Muscle layer of colon (tissue), 2 donors: ENCODE results near the gene MTG2.

Experiments
- H3K27ac ChIP-seq: one replicate; pipeline ENCODE4 v1.7.0; 2013; ENCODE audit warnings: low read depth, mild to moderate bottlenecking, low read length, moderate library complexity
- H3K27me3 ChIP-seq, 2 donors: one replicate each; pipeline ENCODE4 v1.7.0; 2013; ENCODE audit warnings: low read length in 2 of 2, mild to moderate bottlenecking in 2 of 2; ENCODE audit not compliant: insufficient read depth in 2 of 2, control insufficient read depth in 1 of 2
- H3K36me3 ChIP-seq: one replicate; pipeline ENCODE4 v1.7.0; 2013; ENCODE audit warnings: mild to moderate bottlenecking, low read length; ENCODE audit not compliant: insufficient read depth
- H3K4me1 ChIP-seq: one replicate; pipeline ENCODE4 v1.7.0; 2013; ENCODE audit warnings: mild to moderate bottlenecking, low read length; ENCODE audit not compliant: insufficient read depth
- H3K4me3 ChIP-seq, 2 donors: one replicate each; pipeline ENCODE4 v1.7.0; 2013; ENCODE audit warnings: low read length in 2 of 2, low read depth in 1 of 2, mild to moderate bottlenecking in 1 of 2, moderate library complexity in 1 of 2
- H3K9ac ChIP-seq: one replicate; pipeline ENCODE4 v1.7.0; 2013; ENCODE audit warnings: low read length
- H3K9me3 ChIP-seq: one replicate; pipeline ENCODE4 v1.7.0; 2013; ENCODE audit warnings: mild to moderate bottlenecking, low read length
- donor health status: abdominal sarcoma.
- donor health status: Adenocarcinoma of cecum.

The MTG2 gene

DNA sequence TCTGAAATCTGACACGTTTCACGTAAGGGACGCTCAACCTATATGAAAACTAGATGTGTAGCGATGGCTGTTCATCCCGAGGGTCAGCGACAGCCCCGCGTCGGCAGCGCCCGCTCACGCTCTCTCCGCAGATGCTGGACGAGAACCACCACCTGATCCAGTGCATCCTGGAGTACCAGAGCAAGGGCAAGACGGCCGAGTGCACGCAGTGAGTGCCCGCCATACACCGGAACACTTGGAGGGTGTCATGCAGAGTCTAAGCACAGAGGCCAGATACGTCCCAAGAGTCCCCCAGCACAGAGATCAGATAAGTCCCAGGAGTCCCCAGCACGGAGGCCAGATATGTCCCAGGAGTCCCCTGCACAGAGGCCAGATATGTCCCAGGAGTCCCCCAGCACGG is 24.3 kb upstream of the MTG2 start:
- no peak overlapping the region for H3K4me3 ChIP-seq
- H3K9ac ChIP-seq, result no peak overlapping the region
- no peaks in the 10 kb centered on the region for H3K4me1 ChIP-seq
- no peaks in the 10 kb centered on the region for H3K27me3 ChIP-seq
- H3K36me3 ChIP-seq, result peaks cover 27% of the 10 kb centered on the region
- H3K9me3 ChIP-seq, result no peaks in the 10 kb centered on the region
- no peak overlapping the region for H3K27ac ChIP-seq

DNA sequence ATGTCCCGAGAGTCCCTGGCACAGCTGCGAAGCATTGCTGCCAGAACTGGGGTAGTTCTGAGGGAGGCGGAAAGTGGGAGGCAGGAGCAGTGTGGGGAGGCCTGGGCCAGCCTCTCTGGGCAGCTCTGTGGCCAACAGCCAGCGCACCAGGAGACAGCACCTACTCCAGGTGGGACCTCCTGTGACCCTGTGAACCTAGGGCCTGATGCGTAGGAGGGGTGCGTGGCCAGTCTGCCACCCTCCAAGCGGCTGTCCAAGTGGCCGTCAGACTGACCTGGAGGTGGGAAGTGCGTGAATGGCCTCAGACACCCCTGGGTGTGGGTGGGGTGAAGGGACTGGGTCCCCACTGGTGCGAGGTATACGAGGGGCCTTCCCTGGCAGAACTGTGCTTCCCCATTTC is 23.8 kb upstream of the MTG2 start:
- Histone ChIP-seq H3K4me1 (no peaks in the 10 kb centered on the region), H3K36me3 (peaks cover 30% of the 10 kb centered on the region), H3K4me3 (no peak overlapping the region), H3K9ac (no peak overlapping the region), H3K27me3 (no peaks in the 10 kb centered on the region), H3K9me3 (no peaks in the 10 kb centered on the region), H3K27ac (no peak overlapping the region)

DNA sequence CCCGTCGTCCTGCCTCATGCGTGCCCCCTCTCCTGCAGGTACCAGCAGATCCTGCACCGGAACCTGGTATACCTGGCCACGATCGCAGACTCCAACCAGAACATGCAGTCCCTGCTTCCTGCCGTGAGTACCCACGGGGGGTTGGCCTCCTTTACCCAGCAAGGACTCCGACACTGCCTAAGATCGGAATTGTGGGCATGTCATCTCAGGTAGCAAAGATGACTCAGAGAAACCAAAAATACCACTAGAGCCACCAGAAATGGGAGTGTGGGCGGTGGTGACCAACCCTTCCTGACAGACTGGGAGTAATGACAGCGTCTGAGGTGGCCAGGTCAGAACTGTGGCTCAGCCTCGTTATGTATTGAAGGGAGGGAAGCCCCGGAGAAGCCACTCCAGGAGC is 23.0 kb upstream of the MTG2 start:
- Histone ChIP-seq H3K27ac (no peak overlapping the region), H3K4me3 (no peak overlapping the region), H3K9ac (no peak overlapping the region), H3K36me3 (peaks cover 35% of the 10 kb centered on the region), H3K9me3 (no peaks in the 10 kb centered on the region), H3K27me3 (no peaks in the 10 kb centered on the region), H3K4me1 (no peaks in the 10 kb centered on the region)

DNA sequence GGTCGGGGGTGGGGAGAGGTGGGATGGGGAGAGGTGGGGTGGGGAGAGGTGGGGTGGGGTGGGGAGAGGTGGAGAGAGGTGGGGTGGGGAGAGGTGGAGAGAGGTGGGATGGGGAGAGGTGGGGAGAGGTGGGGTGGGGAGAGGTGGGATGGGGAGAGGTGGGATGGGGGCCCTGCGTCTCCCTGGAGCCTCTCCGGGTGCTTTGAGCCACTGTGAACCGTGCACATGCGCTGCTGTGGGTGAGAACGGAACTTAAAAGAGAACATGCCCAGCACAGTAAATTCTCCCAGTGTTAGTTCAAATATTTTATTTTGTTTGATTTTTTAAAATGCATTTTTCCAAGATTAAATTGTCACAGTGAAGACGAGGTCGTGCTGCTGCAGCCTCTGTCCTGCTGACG is 22.6 kb upstream of the MTG2 start:
- Histone ChIP-seq H3K27ac (no peak overlapping the region), H3K9ac (no peak overlapping the region), H3K4me3 (no peak overlapping the region), H3K27me3 (no peaks in the 10 kb centered on the region), H3K4me1 (no peaks in the 10 kb centered on the region), H3K36me3 (peaks cover 39% of the 10 kb centered on the region), H3K9me3 (no peaks in the 10 kb centered on the region)

DNA sequence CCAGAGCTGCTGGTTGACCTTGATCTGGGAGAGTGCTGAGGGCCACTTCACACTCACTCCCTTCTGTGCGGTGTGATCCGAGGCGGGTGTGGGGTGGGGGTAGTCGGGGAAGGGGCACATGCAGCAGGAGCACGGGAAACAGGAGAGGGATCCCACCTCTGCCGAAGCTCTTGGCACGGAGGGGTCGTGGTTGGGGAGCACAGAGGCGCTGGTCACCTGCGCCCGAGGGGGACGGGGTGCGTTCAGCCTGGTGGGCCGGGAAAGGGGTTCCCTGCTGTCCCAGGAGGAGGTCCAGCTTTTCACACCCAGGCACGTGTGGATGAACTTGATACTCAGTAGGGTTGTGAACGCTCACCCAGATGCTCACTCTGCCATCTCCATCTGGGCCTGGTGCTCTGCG is 22.0 kb upstream of the MTG2 start:
- Histone ChIP-seq H3K4me3 (no peak overlapping the region), H3K27me3 (no peaks in the 10 kb centered on the region), H3K9ac (no peak overlapping the region), H3K9me3 (no peaks in the 10 kb centered on the region), H3K4me1 (no peaks in the 10 kb centered on the region), H3K27ac (no peak overlapping the region), H3K36me3 (peaks cover 45% of the 10 kb centered on the region)

DNA sequence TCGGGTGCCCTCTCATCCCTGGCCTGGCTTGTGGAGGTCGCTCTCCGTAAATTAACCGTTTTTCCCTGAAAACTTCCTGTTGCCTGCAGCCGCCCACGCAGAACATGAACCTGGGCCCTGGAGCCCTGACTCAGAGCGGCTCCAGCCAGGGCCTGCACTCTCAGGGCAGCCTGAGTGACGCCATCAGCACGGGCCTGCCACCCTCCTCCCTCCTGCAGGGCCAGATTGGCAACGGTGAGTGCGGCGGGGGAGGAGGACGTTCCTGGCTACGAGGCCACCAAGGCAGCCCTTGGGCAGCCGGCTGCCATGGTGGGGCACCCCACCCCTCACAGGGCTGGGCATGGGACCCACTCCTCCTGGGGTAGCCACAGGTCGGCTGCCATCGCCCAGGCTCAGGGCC is 21.5 kb upstream of the MTG2 start:
- Histone ChIP-seq H3K36me3 (peaks cover 49% of the 10 kb centered on the region), H3K27ac (no peak overlapping the region), H3K4me3 (no peak overlapping the region), H3K4me1 (no peaks in the 10 kb centered on the region), H3K9ac (no peak overlapping the region), H3K9me3 (no peaks in the 10 kb centered on the region), H3K27me3 (no peaks in the 10 kb centered on the region)

DNA sequence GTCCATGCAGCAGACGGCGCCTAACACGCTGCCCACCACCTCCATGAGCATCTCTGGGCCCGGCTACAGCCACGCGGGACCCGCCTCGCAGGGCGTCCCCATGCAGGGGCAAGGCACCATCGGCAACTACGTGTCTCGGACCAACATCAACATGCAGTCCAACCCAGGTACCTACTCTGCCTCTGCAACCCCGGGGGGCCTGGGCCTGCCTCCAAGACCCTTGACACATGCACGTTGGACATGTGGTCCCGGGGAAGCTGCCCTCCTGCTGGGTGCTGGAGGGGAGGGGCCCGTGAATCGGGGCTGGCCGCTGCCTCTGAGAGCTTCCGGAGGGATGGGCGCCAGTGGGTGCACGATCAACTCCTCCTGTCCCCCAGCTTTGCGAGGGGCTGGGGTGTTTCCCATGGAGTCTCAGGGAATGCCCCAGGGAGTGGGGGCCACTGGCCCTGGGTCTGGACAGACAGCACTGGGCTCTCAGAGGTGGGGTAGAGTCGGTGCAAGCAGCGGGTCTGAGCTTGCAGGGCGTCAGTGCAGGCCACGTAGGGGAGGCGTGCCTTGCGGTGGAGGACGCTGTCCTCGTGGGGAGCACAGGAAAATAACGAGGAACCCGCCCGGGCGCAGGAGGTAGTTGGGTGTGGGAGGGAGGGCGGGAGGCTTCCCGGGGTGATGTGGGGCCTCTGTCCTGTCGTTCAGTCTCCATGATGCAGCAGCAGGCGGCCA is 19.9 kb upstream of the MTG2 start:
- Histone ChIP-seq H3K27ac (no peak overlapping the region), H3K9ac (no peak overlapping the region), H3K9me3 (no peaks in the 10 kb centered on the region), H3K4me1 (no peaks in the 10 kb centered on the region), H3K27me3 (no peaks in the 10 kb centered on the region), H3K4me3 (no peak overlapping the region), H3K36me3 (peaks cover 50% of the 10 kb centered on the region)

DNA sequence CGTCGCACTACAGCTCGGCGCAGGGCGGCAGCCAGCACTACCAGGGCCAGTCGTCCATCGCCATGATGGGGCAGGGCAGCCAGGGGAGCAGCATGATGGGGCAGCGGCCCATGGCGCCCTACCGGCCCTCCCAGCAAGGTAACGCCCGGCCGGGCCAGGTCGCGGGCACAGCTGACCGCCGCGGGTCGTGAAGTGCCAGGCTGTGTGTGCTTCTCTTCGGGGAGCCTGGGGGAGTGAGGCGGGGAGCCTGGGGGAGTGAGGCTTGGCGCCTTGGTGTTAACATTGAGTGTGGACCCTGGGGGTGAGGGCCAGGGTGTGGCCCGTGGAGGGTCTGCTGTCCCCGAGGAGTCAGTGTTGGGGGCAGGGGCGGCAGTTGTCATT is 19.4 kb upstream of the MTG2 start:
- H3K4me3 ChIP-seq, result no peak overlapping the region
- peaks cover 54% of the 10 kb centered on the region for H3K36me3 ChIP-seq
- no peaks in the 10 kb centered on the region for H3K9me3 ChIP-seq
- H3K4me1 ChIP-seq, result no peaks in the 10 kb centered on the region
- no peak overlapping the region for H3K27ac ChIP-seq
- no peak overlapping the region for H3K9ac ChIP-seq
- H3K27me3 ChIP-seq, result no peaks in the 10 kb centered on the region

DNA sequence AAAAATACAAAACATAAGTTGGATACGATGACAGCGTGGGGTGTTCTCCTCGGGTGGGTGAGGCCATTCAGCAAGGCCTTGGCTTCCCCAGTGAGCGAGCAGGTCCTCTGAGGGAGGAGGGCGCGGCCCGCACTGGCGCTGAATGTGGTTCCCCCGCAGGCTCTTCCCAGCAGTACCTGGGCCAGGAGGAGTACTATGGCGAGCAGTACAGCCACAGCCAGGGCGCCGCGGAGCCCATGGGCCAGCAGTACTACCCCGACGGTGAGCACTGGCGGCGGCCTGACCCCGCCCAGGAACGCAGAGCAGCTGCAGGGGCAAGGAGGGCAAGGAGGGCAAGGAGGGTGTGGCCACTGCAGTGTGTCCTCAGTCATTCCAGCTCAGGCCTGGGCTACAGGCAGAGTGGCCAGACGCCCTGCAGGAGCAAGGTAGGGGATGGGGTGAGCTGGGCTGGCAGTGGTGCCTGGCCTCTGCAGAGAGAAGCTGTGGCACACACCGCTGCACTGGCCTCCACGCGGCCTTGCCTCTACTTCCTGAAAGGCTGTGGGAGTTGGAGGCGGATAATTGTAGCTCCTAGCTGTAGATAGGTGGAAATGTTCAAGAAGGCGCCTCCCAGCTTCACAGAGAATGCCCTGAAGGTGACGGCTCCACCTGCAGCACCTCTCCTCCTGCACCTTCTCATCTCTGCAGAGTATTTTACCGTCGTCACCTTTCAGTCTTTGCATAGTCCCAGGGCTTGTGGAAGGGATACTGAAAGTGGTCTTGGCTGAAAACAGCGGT is 18.7 kb upstream of the MTG2 start:
- Histone ChIP-seq H3K27me3 (no peaks in the 10 kb centered on the region), H3K27ac (no peak overlapping the region), H3K36me3 (peaks cover 54% of the 10 kb centered on the region), H3K4me3 (no peak overlapping the region), H3K4me1 (no peaks in the 10 kb centered on the region), H3K9ac (no peak overlapping the region), H3K9me3 (no peaks in the 10 kb centered on the region)

DNA sequence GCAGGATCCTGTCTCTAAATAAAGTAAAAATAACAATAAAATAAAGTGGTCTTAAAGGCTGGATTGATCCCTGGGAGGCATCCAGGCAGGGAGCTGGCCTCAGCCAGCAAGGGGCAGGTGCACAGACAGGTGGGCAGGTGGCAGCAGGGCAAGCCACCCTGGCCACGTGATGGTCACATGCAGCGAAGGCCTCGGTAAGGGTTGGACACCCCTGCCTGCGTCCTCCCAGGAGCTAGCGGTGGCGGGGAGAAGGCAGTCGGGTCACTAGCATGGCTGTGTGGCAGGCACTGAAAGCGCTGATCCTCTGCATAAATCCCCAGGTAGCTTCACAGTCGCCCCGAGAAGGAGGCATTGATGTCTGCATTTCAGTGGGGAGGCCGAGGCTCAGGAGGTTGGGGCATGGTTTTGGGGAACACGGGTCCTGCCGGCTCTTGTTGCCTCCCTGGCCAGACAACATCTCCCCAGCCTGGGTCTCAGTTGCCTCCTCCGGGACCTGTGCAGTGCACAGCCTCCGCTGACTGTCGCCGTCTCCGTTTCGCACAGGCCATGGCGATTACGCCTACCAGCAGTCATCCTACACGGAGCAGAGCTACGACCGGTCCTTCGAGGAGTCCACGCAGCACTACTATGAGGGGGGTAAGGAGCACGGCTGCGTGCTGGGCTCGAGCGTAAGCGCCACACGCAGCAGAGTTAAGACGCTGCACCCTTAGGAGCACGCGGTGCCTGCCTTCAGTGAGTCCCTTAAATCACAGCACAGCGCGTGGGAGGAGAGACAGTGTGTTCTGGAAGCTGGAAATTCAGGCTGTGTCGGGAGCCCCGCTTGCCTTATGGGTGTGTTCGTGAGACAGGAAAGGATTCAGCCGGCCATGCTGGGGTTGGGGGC is 17.7 kb upstream of the MTG2 start:
- no peak overlapping the region for H3K4me3 ChIP-seq
- no peaks in the 10 kb centered on the region for H3K9me3 ChIP-seq
- peaks cover 49% of the 10 kb centered on the region for H3K36me3 ChIP-seq
- H3K4me1 ChIP-seq, result no peaks in the 10 kb centered on the region
- H3K9ac ChIP-seq, result no peak overlapping the region
- H3K27me3 ChIP-seq, result no peaks in the 10 kb centered on the region
- no peak overlapping the region for H3K27ac ChIP-seq

DNA sequence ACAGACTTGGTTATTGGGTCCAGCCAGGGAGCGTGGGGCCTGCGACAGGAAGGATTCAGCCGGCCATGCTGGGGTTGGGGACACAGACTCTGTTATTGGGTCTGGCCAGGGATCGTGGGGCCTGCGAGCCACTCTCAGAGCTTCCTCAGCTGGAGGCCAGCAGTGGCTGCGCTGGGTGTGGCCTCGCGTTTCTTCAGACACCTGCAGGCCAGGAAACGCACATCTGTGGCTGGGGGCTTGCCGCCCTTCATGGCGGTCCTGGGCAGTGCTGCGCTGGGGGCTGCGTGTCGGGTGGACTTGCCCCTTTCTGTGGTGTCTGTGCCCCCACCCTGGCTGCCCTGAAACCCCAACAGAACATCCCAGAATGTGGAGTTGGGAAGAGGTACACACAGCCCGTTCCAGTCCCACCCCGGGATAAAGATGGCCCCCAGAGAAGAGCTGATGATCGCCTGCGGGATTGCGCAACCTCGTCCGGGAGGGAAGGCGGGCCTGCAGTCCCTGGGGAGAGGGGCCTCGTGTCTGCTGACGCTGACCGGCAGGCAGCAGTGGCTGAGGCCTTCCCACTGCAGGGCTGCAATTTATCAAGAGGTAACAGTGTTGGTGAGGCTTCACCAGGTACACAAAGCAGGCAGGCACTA is 16.9 kb upstream of the MTG2 start:
- Histone ChIP-seq H3K9ac (no peak overlapping the region), H3K4me3 (no peak overlapping the region), H3K27me3 (no peaks in the 10 kb centered on the region), H3K9me3 (no peaks in the 10 kb centered on the region), H3K4me1 (no peaks in the 10 kb centered on the region), H3K36me3 (peaks cover 45% of the 10 kb centered on the region), H3K27ac (no peak overlapping the region)
